GM18499 (cell line): ENCODE data around the gene AHCYL2.

Source experiments
- ATAC-seq: cut with Tn5 transposase; IDR thresholded peaks from one replicate; pipeline ENCODE4 v1.9.1; 2021; ENCODE audit warnings: moderate number of reproducible peaks; ENCODE audit not compliant: insufficient read depth, unreplicated experiment

Gene AHCYL2

DNA sequence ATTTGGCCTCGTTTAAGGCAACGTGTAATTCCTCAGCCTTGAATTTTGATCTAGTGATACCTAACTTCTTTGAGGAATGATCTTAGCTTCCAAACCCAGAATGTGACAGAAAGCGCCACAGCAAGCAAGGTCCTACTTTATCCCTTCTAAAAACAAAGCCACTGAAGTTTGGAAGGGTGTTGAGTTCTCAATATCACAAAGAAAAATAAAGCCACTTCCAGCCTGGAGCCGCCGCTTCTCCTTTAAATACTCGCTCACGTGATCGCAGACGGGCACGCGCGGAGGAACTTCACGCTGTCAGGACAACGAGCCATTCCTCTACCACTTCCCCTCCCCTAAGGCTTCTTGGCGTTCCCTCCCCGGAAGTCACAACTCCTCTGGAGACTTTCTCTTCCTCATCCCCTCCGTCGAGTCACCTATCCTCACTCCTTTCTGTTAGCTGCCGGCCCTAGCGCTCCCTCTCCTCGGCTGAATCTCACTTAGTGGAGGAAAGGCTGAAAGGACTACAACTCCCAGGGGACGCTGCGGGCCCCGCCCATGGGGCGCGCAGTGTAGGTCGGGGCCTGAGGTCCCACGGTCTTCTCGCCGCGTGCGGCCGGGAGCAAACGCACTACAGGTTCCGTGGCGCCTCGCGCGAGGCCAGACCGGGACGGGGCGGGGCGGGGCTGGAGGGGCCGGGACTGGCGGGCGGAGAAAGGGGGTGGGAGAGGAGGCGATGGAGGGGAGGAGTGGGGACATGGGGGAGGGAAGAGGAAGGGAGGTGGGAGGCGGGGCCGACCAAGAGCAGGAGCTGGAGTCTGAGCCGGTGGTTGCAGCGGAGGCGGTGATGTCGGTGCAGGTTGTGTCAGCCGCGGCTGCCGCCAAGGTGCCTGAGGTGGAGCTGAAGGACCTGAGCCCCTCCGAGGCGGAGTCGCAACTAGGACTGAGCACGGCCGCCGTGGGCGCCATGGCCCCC is at the start of gene AHCYL2:
TSS of gene AHCYL2 (plus strand) at position 780 of the 955 bp plus-strand sequence.
- peak; percentile 83 for ATAC-seq

DNA sequence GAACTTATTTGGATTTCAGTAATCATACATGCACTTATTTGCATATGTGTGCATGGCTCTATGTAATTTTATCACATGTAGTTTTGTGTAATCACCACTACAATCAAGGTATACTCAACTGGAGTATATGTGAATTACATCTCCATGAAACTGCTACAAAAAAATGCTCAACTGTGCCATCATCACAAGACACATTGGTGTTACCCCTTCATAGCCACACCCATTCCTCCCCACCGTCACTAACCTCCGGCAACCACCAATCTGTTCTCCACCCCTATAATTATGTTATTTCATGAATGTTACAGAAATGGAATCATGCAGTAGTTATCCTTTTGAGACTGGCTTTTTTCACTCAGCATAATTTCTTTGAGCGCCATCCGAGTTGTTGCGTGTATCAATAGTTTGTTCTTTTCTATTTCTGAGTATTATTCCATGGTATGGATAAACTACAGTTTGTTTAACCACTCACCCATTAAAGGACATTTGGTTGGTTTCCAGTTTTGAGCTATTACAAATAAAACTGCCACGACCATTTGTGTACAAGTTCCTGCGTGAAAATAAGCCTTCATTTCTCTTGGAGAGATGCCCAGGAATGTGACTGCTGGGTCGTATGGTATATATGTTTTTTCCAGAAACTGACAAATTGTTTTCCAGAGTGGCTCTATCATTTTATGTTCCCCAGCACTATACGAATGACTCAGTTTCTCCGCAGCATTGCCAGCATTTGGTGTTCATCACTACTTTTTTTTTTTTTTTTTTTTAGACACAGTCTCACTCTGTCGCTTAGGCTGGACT is 47.7 kb upstream of the AHCYL2 start:
- ATAC-seq, result no peak

DNA sequence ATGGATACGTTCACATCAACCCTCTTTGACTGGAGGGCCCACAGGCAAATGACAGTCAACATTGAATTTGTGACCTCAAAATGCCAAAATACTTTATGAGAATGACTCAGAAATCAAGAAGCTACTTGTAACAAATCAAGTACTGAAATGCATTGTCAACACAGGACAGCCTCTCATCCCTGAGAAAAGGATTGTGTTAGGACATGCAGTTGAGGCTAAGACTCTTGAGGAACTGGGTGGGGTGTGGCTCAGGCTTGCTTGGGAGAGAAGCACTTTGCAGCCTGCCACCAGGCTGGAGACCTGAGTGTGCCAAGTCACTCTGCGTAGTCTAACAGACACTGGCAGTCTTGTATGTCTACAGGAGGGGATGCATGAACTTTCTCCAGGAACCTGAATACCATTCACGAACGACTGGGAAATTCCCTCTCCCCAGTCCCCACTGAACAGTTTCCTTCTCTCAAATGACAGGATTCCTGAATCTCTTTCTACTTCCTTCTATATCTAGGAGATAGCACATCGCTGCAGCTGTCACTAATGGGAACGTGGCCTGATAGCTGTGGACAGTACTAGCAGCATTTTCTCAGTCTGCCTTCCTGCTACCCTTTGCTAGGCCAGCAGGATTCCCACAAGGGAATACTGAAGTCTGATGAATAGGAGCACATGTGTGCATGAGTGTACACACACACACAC is 39.7 kb upstream of the AHCYL2 start:
- no peak for ATAC-seq

DNA sequence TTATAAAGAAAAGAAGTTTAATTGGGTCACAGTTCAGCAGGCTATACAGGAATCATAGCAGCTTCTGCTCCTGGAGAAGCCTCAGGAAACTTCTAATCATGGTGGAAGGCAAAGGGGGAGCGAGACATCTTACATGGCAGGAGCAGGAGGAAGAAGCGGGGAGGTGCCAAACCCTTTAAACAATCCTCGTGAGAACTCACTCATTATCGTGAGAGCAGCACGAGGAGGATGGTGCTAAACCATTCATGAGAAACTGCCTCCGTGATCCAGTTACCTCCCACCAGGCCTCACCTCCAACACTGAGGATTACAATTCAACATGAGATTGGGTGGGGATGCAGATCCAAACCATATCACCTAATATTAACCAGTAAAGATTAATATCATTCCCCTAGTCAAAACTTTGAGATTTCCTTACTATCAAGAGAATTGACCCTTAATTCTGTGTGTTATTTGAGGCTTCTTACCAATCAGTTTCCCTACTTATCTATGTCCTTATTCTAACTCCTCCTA is 38.0 kb upstream of the AHCYL2 start:
- no peak for ATAC-seq

GRCh38 chr7:129187681-129188371 is 37.0 kb upstream of the AHCYL2 start:
- ATAC-seq, result no peak

- no peak for ATAC-seq
Measured at GRCh38 chr7:129188372-129188891, 36.4 kb upstream of the AHCYL2 start, which contains the start of gene SMO. Gene SMO, plus strand, starts transcription at chr7:129188633. Its CDS starts 519 bp downstream, at chr7:129189152.

DNA sequence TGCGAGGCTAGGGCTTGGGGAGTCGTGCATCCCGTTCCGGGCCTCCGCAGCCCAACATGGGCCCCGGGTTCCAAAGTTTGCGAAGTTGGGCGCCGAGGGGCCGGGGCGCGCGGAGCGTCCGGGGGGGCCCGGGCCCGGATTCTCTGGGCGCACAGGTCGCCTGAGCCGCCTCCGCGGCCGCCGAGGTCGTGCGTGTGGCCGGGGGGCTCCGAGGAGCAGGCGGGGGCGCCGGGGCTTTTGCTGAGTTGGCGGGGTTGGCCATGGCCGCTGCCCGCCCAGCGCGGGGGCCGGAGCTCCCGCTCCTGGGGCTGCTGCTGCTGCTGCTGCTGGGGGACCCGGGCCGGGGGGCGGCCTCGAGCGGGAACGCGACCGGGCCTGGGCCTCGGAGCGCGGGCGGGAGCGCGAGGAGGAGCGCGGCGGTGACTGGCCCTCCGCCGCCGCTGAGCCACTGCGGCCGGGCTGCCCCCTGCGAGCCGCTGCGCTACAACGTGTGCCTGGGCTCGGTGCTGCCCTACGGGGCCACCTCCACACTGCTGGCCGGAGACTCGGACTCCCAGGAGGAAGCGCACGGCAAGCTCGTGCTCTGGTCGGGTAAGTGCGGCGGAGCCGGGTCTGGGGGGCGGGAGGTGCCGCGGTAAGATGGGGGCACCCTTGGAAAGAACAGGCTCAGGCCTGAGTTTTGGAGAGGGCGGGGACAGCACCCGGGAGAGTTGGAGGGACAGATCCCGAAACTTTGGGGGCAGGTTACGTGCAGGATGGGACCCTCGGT is 35.8 kb upstream of the AHCYL2 start:
- no peak for ATAC-seq

GRCh38 chr7:129189661-129190310 is 35.0 kb upstream of the AHCYL2 start:
- ATAC-seq, result no peak

GRCh38 chr7:129191272-129191671 is 33.6 kb upstream of the AHCYL2 start:
- ATAC-seq, result no peak

DNA sequence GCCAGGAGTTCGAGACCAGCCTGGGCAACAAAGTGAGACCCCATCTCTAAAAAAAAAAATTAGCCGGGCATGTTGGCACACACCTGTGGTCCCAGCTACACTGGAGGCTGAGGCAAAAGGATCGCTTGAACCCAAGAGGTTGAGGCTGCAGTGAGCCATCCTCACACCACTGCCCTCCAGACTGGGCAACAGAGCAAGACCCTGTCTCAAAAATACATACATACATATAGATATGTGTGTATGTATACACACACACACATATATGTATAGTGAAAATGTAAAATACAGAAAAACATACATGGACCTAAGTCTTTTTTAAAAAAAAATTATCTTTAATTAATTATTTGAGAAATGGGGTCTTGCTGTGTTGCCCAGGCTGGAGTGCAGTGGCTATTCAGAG is 30.9 kb upstream of the AHCYL2 start:
- no peak for ATAC-seq

- no peak for ATAC-seq
Measured at GRCh38 chr7:129197771-129198170, 27.1 kb upstream of the AHCYL2 start.

DNA sequence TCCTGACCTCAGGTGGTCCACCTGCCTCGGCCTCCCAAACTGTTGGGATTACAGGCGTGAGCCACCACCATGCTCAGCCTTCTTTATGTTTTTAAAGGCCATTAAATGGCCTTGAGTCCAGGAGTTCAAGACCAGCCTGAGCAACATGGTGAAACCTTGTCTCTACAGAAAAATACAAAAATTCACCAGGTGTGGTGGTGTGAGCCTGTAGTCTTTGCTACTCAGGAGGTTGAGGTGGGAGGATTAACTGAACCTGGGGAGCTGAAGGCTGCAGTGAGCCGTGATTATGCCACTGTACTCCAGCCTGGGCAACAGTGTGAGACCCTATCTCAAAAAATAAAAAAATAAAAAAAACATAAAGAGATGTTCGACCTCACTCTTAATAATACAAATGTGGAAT is 25.4 kb upstream of the AHCYL2 start:
- ATAC-seq, result no peak

- ATAC-seq, result no peak
Measured at GRCh38 chr7:129202058-129202777, 22.6 kb upstream of the AHCYL2 start.

DNA sequence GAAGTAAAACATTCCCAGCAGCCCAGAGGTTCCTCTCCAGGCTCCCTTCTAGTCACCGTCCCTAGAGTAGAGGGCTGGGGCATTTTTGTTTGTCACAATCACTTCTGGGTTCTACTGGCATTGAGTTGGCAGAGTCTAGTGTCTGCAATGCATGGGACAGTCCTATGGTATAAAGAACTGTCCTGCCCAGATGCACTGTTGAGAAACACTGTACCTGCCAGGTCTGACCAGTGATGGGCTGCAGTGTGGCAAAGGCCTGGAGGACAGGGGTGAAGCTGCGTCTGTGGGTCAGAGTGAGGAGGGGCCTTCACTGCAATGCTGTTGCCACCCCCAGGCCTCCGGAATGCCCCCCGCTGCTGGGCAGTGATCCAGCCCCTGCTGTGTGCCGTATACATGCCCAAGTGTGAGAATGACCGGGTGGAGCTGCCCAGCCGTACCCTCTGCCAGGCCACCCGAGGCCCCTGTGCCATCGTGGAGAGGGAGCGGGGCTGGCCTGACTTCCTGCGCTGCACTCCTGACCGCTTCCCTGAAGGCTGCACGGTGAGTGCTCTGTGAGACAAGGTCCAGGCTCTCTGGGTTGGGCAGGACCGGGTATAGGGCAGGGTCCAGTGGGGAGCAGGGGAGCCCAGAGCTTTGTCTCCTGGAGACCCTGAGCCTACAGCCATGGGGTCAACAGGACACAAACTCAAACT is 21.6 kb upstream of the AHCYL2 start:
- no peak for ATAC-seq

GRCh38 chr7:129205126-129205818 is 19.6 kb upstream of the AHCYL2 start:
- no peak for ATAC-seq

GRCh38 chr7:129205987-129206785 is 18.6 kb upstream of the AHCYL2 start:
- ATAC-seq, result no peak
